Progenitor cell of endocrine pancreas (in vitro differentiated cells): ENCODE measurements around the gene TPH2. TPM values are rescaled to one million over a fixed set of nuclear protein-coding genes. Genes with fewer than 3 reads are reported as not detected.

Experiments used
- DNase-seq: peaks from one replicate; pipeline ENCODE4 v3.0.0; 2021; ENCODE audit warnings: low spot score; ENCODE audit not compliant: unreplicated experiment
- H3K27ac Mint-ChIP-seq: 2 replicates; pipeline ENCODE4 v1.8.0; 2021; ENCODE audit warnings: mild to moderate bottlenecking, moderate library complexity, mixed read lengths
- H3K27me3 Mint-ChIP-seq: 2 replicates; pipeline ENCODE4 v1.8.0; 2021; ENCODE audit warnings: mixed read lengths
- H3K36me3 Mint-ChIP-seq: 2 replicates; pipeline ENCODE4 v1.8.0; 2022; ENCODE audit warnings: mixed read lengths; ENCODE audit not compliant: insufficient read depth
- H3K4me1 Mint-ChIP-seq: 2 replicates; pipeline ENCODE4 v1.8.0; 2021; ENCODE audit warnings: low read depth, mixed read lengths
- H3K4me3 Mint-ChIP-seq: 2 replicates; pipeline ENCODE4 v1.8.0; 2021; ENCODE audit warnings: low read depth, mild to moderate bottlenecking, moderate library complexity, mixed read lengths
- H3K9me3 Mint-ChIP-seq: 2 replicates; pipeline ENCODE4 v1.8.0; 2021; ENCODE audit warnings: low read depth, mixed read lengths
- CTCF ChIP-seq: fragments of 200-600 bp; sonication (generic); IDR thresholded peaks from one replicate; pipeline ENCODE4 v1.5.0; 2021; ENCODE audit warnings: antibody characterized with exemption, mild to moderate bottlenecking; ENCODE audit not compliant: unreplicated experiment
- total RNA-seq: library from RNA; stranded (reverse); gene quantifications from 2 replicates; pipeline ENCODE4 v1.2.1, GENCODE V29; 2021

The TPH2 gene
- total RNA-seq, 1 donor from 2014 or later = not detected

- H3K9me3 Mint-ChIP-seq = no peaks in the 10 kb centered on the region
- no peak for DNase-seq
- H3K4me3 Mint-ChIP-seq = no peak overlapping the region
- TF ChIP-seq CTCF = no peak
- H3K36me3 Mint-ChIP-seq = no peaks in the 10 kb centered on the region
- no peak overlapping the region for H3K27ac Mint-ChIP-seq
- peaks cover 50% of the 10 kb centered on the region for H3K4me1 Mint-ChIP-seq
- H3K27me3 Mint-ChIP-seq = peaks cover 1% of the 10 kb centered on the region
Observed at GRCh38 chr12:71955970-71956369, 17.3 kb downstream of the TPH2 start.

- Mint-ChIP-seq H3K27me3 (no peaks in the 10 kb centered on the region), H3K9me3 (no peaks in the 10 kb centered on the region), H3K4me3 (no peak overlapping the region), H3K27ac (peak overlapping the region; percentile 89), H3K4me1 (peaks cover 58% of the 10 kb centered on the region), H3K36me3 (no peaks in the 10 kb centered on the region)
- DNase-seq = no peak
- TF ChIP-seq CTCF = no peak
Observed at GRCh38 chr12:71958056-71958455, 19.4 kb downstream of the TPH2 start.

- H3K4me1 Mint-ChIP-seq = peaks cover 57% of the 10 kb centered on the region
- H3K36me3 Mint-ChIP-seq = no peaks in the 10 kb centered on the region
- no peak for TF ChIP-seq CTCF
- H3K27me3 Mint-ChIP-seq = no peaks in the 10 kb centered on the region
- H3K9me3 Mint-ChIP-seq = no peaks in the 10 kb centered on the region
- H3K27ac Mint-ChIP-seq = peak overlapping the region; percentile 89
- H3K4me3 Mint-ChIP-seq = no peak overlapping the region
- no peak for DNase-seq
Observed at GRCh38 chr12:71958457-71958856, 19.8 kb downstream of the TPH2 start.

GRCh38 chr12:71958993-71959578 lies 20.4 kb downstream of the TPH2 start:
- no peak for TF ChIP-seq CTCF
- peaks cover 51% of the 10 kb centered on the region for H3K4me1 Mint-ChIP-seq
- H3K4me3 Mint-ChIP-seq = no peak overlapping the region
- H3K9me3 Mint-ChIP-seq = no peaks in the 10 kb centered on the region
- no peaks in the 10 kb centered on the region for H3K27me3 Mint-ChIP-seq
- no peaks in the 10 kb centered on the region for H3K36me3 Mint-ChIP-seq
- peak overlapping the region; percentile 89 for H3K27ac Mint-ChIP-seq
- no peak for DNase-seq

- Mint-ChIP-seq H3K4me1 (peaks cover 20% of the 10 kb centered on the region), H3K27ac (no peak overlapping the region), H3K27me3 (peaks cover 4% of the 10 kb centered on the region), H3K9me3 (no peaks in the 10 kb centered on the region), H3K36me3 (peaks cover 1% of the 10 kb centered on the region), H3K4me3 (no peak overlapping the region)
- no peak for DNase-seq
- TF ChIP-seq CTCF = no peak
Observed at GRCh38 chr12:71967211-71967610, 28.6 kb downstream of the TPH2 start.
